ENCODE data around the gene FAM229A.

DNA sequence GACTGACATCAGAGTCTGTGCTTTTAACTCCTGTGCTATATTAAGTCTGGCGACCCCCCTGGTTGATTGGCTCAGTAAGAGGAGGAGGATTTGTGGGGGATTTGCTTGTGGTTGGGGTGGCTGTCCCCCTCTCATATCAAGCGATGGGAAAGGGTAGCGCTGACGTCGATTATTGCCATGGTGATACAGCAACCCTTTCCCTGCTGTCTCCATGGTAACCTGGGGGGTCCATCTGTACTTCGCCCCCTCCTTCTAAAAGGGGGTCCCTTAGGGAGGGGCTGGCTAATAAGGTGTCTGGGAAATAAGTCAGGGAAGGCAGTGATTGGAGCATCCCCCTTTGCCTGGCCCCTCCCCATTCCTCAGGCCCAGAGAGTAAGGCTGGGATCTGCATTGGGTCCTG is 4.7 kb downstream of the FAM229A start:
- TF ChIP-seq, protein P1, sequence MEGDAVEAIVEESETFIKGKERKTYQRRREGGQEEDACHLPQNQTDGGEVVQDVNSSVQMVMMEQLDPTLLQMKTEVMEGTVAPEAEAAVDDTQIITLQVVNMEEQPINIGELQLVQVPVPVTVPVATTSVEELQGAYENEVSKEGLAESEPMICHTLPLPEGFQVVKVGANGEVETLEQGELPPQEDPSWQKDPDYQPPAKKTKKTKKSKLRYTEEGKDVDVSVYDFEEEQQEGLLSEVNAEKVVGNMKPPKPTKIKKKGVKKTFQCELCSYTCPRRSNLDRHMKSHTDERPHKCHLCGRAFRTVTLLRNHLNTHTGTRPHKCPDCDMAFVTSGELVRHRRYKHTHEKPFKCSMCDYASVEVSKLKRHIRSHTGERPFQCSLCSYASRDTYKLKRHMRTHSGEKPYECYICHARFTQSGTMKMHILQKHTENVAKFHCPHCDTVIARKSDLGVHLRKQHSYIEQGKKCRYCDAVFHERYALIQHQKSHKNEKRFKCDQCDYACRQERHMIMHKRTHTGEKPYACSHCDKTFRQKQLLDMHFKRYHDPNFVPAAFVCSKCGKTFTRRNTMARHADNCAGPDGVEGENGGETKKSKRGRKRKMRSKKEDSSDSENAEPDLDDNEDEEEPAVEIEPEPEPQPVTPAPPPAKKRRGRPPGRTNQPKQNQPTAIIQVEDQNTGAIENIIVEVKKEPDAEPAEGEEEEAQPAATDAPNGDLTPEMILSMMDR (IDR thresholded peaks at IDR 0.05), result no peak
- TF ChIP-seq POLR2A (IDR thresholded peaks at IDR 0.05), result no peak

Data from esophagus squamous epithelium (tissue), 4 donors.